ENCODE data around the gene MAP7D3.
A peak's percentile ranks its signal among the peaks of the same experiment; 100 is the strongest.
"Not testable (repeated sequence)": the region's sequence is repeated elsewhere in the genome, so short reads cannot be mapped to it uniquely, and the experiment has no call there.

The MAP7D3 gene

GRCh38 chrX:136251041-136251991 is at the start of gene MAP7D3:
TSS of gene MAP7D3 (minus strand) at chrX:136251400. CDS start at chrX:136251358, 42 bp downstream.
- peak; percentile 73 for DNase-seq (ENCODE audit: low read depth, low spot score)

- DNase-seq (ENCODE audit: low read depth, low spot score), result not testable (repeated sequence)
Measured at GRCh38 chrX:136300721-136301120, 49.5 kb upstream of the MAP7D3 start, which contains the start of gene ADGRG4. TSS of gene ADGRG4 (plus strand) at chrX:136300963. CDS start at chrX:136308778, 7,815 bp downstream.

GRCh38 chrX:136295380-136295779 is 44.2 kb upstream of the MAP7D3 start:
- DNase-seq (ENCODE audit: low read depth, low spot score), result no peak

- no peak for DNase-seq (ENCODE audit: low read depth, low spot score)
Measured at GRCh38 chrX:136292656-136293055, 41.5 kb upstream of the MAP7D3 start.

- DNase-seq (ENCODE audit: low read depth, low spot score), result no peak
Measured at GRCh38 chrX:136291824-136292223, 40.6 kb upstream of the MAP7D3 start.

- not testable (repeated sequence) for DNase-seq (ENCODE audit: low read depth, low spot score)
Measured at GRCh38 chrX:136286375-136286774, 35.2 kb upstream of the MAP7D3 start.

GRCh38 chrX:136275553-136275952 is 24.4 kb upstream of the MAP7D3 start:
- DNase-seq (ENCODE audit: low read depth, low spot score), result peak; percentile 18

- no peak for DNase-seq (ENCODE audit: low read depth, low spot score)
Measured at GRCh38 chrX:136273986-136274385, 22.8 kb upstream of the MAP7D3 start.

- no peak for DNase-seq (ENCODE audit: low read depth, low spot score)
Measured at GRCh38 chrX:136272325-136272724, 21.1 kb upstream of the MAP7D3 start.

GRCh38 chrX:136271300-136271699 is 20.1 kb upstream of the MAP7D3 start:
- DNase-seq (ENCODE audit: low read depth, low spot score), result no peak

- no peak for DNase-seq (ENCODE audit: low read depth, low spot score)
Measured at GRCh38 chrX:136269921-136270320, 18.7 kb upstream of the MAP7D3 start.

GRCh38 chrX:136268051-136269048 is 17.1 kb upstream of the MAP7D3 start:
- peak; percentile 19 for DNase-seq (ENCODE audit: low read depth, low spot score)

GRCh38 chrX:136266828-136267227 is 15.6 kb upstream of the MAP7D3 start:
- no peak for DNase-seq (ENCODE audit: low read depth, low spot score)

- DNase-seq (ENCODE audit: low read depth, low spot score), result no peak
Measured at GRCh38 chrX:136262812-136263315, 11.7 kb upstream of the MAP7D3 start.

GRCh38 chrX:136262243-136262642 is 11.0 kb upstream of the MAP7D3 start:
- DNase-seq (ENCODE audit: low read depth, low spot score), result no peak

GRCh38 chrX:136261321-136261720 is 10.1 kb upstream of the MAP7D3 start:
- DNase-seq (ENCODE audit: low read depth, low spot score), result no peak

GRCh38 chrX:136260776-136261175 is 9.6 kb upstream of the MAP7D3 start:
- DNase-seq (ENCODE audit: low read depth, low spot score), result no peak

- no peak for DNase-seq (ENCODE audit: low read depth, low spot score)
Measured at GRCh38 chrX:136259543-136259942, 8.3 kb upstream of the MAP7D3 start.

GRCh38 chrX:136258951-136259350 is 7.8 kb upstream of the MAP7D3 start:
- no peak for DNase-seq (ENCODE audit: low read depth, low spot score)

GRCh38 chrX:136256026-136256425 is 4.8 kb upstream of the MAP7D3 start:
- no peak for DNase-seq (ENCODE audit: low read depth, low spot score)

GRCh38 chrX:136255541-136255940 is 4.3 kb upstream of the MAP7D3 start:
- no peak for DNase-seq (ENCODE audit: low read depth, low spot score)
